ENCODE measurements around the gene SLC35F5. TPM values are rescaled to one million over a fixed set of nuclear protein-coding genes. Genes with fewer than 3 reads are reported as not detected.
"Not testable (repeated sequence)": the region's sequence is repeated elsewhere in the genome, so short reads cannot be mapped to it uniquely, and the experiment has no call there.

SLC35F5 gene
- total RNA-seq, 1 donor from 2014 or later, result 58.3 TPM

GRCh38 chr2:113707106-113707505 is 49.3 kb downstream of the SLC35F5 start:
- H3K4me3 Mint-ChIP-seq, result no peak overlapping the region

GRCh38 chr2:113705982-113706523 is 50.4 kb downstream of the SLC35F5 start:
- Mint-ChIP-seq H3K4me1 (ENCODE audit: unreplicated experiment) (no peaks in the 10 kb centered on the region), H3K9me3 (no peaks in the 10 kb centered on the region), H3K36me3 (peaks cover 5% of the 10 kb centered on the region), H3K27me3 (no peaks in the 10 kb centered on the region), H3K27ac (no peak overlapping the region), H3K4me3 (no peak overlapping the region)
- TF ChIP-seq, protein P1, sequence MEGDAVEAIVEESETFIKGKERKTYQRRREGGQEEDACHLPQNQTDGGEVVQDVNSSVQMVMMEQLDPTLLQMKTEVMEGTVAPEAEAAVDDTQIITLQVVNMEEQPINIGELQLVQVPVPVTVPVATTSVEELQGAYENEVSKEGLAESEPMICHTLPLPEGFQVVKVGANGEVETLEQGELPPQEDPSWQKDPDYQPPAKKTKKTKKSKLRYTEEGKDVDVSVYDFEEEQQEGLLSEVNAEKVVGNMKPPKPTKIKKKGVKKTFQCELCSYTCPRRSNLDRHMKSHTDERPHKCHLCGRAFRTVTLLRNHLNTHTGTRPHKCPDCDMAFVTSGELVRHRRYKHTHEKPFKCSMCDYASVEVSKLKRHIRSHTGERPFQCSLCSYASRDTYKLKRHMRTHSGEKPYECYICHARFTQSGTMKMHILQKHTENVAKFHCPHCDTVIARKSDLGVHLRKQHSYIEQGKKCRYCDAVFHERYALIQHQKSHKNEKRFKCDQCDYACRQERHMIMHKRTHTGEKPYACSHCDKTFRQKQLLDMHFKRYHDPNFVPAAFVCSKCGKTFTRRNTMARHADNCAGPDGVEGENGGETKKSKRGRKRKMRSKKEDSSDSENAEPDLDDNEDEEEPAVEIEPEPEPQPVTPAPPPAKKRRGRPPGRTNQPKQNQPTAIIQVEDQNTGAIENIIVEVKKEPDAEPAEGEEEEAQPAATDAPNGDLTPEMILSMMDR (conservative IDR thresholded peaks at IDR 0.05), result no peak
- no peak for DNase-seq (ENCODE audit: extremely low spot score, unreplicated experiment)

More at GRCh38 chr2:113707106-113707505, 49.3 kb downstream of the SLC35F5 start:
- peaks cover 8% of the 10 kb centered on the region for H3K36me3 Mint-ChIP-seq
- no peak for DNase-seq (ENCODE audit: extremely low spot score, unreplicated experiment)
- no peaks in the 10 kb centered on the region for H3K27me3 Mint-ChIP-seq
- H3K4me1 Mint-ChIP-seq (ENCODE audit: unreplicated experiment), result no peaks in the 10 kb centered on the region
- H3K27ac Mint-ChIP-seq, result no peak overlapping the region
- H3K9me3 Mint-ChIP-seq, result no peaks in the 10 kb centered on the region
- TF ChIP-seq, protein P1 (conservative IDR thresholded peaks at IDR 0.05), result no peak

GRCh38 chr2:113704300-113704993 is 52.0 kb downstream of the SLC35F5 start:
- not testable (repeated sequence) for H3K36me3 Mint-ChIP-seq; H3K4me3 Mint-ChIP-seq; H3K4me1 Mint-ChIP-seq (ENCODE audit: unreplicated experiment); H3K27ac Mint-ChIP-seq; H3K27me3 Mint-ChIP-seq; H3K9me3 Mint-ChIP-seq; DNase-seq (ENCODE audit: extremely low spot score, unreplicated experiment)

DNA sequence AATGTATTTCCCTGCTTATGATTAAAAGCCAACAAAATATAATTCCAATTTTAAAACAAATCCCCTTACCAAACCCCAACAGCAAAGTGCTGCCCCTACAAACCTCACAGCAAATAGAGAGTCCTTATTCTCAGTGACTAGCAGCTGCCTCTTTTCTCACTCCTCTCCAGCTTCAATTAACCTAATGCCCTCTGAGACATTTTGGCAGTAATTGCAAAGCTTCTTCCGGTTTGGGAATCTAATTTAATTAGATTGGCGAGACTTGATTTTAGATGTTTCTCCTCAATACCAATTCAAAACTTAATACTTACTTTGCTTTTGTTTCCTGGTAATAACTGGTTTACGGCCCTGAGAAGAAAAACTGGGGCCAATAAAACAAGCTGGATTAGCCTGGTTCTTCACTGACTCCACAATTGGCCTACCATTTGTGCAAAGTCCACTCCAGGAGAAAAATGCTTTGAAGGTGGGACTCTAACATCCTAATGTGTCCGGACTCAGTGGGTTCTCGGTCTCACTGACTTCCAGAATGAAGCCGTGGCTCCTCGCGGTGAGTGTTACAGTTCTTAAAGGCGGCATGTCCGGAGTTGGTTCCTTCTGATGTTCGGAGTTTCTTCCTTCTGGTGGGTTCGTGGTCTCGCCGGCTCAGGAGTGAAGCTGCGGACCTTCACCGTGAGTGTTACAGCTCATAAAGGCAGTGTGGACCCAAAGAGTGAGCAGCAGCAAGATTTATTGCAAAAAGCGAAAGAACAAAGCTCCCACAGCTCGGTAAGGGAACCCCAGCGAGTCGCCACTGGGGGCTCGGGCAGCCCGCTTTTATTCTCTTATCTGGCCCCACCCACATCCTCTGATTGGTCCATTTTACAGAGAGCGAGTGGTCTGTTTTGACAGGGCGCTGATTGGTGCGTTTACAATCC is 52.8 kb downstream of the SLC35F5 start:
- Mint-ChIP-seq H3K9me3 (no peaks in the 10 kb centered on the region), H3K36me3 (peaks cover 5% of the 10 kb centered on the region), H3K27me3 (no peaks in the 10 kb centered on the region), H3K4me1 (ENCODE audit: unreplicated experiment) (no peaks in the 10 kb centered on the region), H3K4me3 (no peak overlapping the region), H3K27ac (no peak overlapping the region)
- DNase-seq (ENCODE audit: extremely low spot score, unreplicated experiment), result no peak
- TF ChIP-seq, protein P1 (conservative IDR thresholded peaks at IDR 0.05), result no peak

- no peaks in the 10 kb centered on the region for H3K27me3 Mint-ChIP-seq
- no peak overlapping the region for H3K27ac Mint-ChIP-seq
- no peaks in the 10 kb centered on the region for H3K4me1 Mint-ChIP-seq (ENCODE audit: unreplicated experiment)
- DNase-seq (ENCODE audit: extremely low spot score, unreplicated experiment), result no peak
- no peaks in the 10 kb centered on the region for H3K36me3 Mint-ChIP-seq
- H3K4me3 Mint-ChIP-seq, result no peak overlapping the region
- TF ChIP-seq, protein P1 (conservative IDR thresholded peaks at IDR 0.05), result peak; percentile 24
- no peaks in the 10 kb centered on the region for H3K9me3 Mint-ChIP-seq
Measured at GRCh38 chr2:113700186-113700841, 56.1 kb downstream of the SLC35F5 start.
